Chondrocyte (in vitro differentiated cells): Measurements from ENCODE around the gene ANKRD6. TPM values are rescaled to one million over a fixed set of nuclear protein-coding genes. Genes with fewer than 3 reads are reported as not detected.

Experiments
- DNase-seq: peaks from one replicate; pipeline ENCODE4 v3.0.0; 2021; ENCODE audit warnings: mixed read lengths, low spot score
- H3K27ac Mint-ChIP-seq: one replicate; pipeline ENCODE4 v1.8.0; 2021; ENCODE audit warnings: mild to moderate bottlenecking, moderate library complexity, mixed read lengths; ENCODE audit not compliant: unreplicated experiment
- H3K27me3 Mint-ChIP-seq: 2 replicates; pipeline ENCODE4 v1.8.0; 2021; ENCODE audit warnings: low read depth, mixed read lengths
- H3K36me3 Mint-ChIP-seq: 2 replicates; pipeline ENCODE4 v1.8.0; 2021; ENCODE audit warnings: low read depth, mixed read lengths
- H3K4me1 Mint-ChIP-seq: 2 replicates; pipeline ENCODE4 v1.8.0; 2021; ENCODE audit warnings: low read depth, mild to moderate bottlenecking, mixed read lengths
- H3K4me3 Mint-ChIP-seq: one replicate; pipeline ENCODE4 v1.8.0; 2021; ENCODE audit warnings: mild to moderate bottlenecking, moderate library complexity, mixed read lengths; ENCODE audit not compliant: unreplicated experiment
- H3K9me3 Mint-ChIP-seq: 2 replicates; pipeline ENCODE4 v1.8.0; 2021; ENCODE audit warnings: low read depth, mixed read lengths
- total RNA-seq: library from RNA; stranded (reverse); gene quantifications from 3 replicates; pipeline ENCODE4 v1.2.1, GENCODE V29; 2021
- TF ChIP-seq, protein P1 (sequence below): fragments of 200-600 bp; sonication (generic); IDR thresholded peaks from 2 replicates; pipeline ENCODE4 v1.5.0; 2021; ENCODE audit warnings: antibody characterized with exemption, mild to moderate bottlenecking, moderate library complexity

The ANKRD6 gene
- total RNA-seq, 1 donor from 2014 or later: 31.3 TPM

DNA sequence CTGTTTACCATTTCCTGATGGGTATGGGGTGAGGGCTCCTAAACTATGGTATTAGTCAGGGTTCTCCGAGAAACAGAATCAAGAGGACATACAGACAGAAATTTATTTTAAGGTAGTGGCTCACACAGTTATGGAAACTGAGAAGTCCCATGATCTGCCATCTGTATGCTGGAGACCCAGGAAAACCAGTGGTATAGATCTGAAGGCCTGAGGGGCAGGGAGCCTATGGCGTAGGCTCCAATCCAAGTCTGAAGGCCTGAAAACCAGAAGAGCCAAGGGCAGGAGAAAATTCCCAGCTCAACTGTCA is 93.6 kb downstream of the ANKRD6 start:
- no peak for DNase-seq
- peaks cover 3% of the 10 kb centered on the region for H3K36me3 Mint-ChIP-seq
- H3K27me3 Mint-ChIP-seq: no peaks in the 10 kb centered on the region
- H3K4me3 Mint-ChIP-seq: no peak overlapping the region
- peaks cover 17% of the 10 kb centered on the region for H3K4me1 Mint-ChIP-seq
- H3K9me3 Mint-ChIP-seq: no peaks in the 10 kb centered on the region
- H3K27ac Mint-ChIP-seq: no peak overlapping the region
- TF ChIP-seq, protein P1, sequence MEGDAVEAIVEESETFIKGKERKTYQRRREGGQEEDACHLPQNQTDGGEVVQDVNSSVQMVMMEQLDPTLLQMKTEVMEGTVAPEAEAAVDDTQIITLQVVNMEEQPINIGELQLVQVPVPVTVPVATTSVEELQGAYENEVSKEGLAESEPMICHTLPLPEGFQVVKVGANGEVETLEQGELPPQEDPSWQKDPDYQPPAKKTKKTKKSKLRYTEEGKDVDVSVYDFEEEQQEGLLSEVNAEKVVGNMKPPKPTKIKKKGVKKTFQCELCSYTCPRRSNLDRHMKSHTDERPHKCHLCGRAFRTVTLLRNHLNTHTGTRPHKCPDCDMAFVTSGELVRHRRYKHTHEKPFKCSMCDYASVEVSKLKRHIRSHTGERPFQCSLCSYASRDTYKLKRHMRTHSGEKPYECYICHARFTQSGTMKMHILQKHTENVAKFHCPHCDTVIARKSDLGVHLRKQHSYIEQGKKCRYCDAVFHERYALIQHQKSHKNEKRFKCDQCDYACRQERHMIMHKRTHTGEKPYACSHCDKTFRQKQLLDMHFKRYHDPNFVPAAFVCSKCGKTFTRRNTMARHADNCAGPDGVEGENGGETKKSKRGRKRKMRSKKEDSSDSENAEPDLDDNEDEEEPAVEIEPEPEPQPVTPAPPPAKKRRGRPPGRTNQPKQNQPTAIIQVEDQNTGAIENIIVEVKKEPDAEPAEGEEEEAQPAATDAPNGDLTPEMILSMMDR: no peak

DNA sequence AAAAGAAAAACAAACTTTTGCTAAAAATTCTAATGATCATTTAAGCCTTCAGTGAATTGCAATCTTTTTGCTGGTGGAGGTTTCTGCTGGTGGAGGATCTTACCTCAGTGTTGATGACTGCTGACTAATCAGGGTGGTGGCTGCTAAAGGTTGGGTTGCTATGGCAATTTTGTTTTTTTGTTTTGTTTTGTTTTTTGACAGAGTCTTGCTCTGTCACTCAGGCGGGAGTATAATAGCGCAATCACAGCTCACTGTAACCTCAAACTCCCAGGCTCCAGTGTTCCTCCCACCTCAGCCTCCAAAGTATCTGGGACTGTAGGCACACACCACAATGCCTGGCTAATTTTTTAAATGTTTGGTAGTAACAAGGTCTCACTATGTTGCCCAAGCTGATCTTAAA is 94.7 kb downstream of the ANKRD6 start:
- H3K9me3 Mint-ChIP-seq: no peaks in the 10 kb centered on the region
- H3K4me3 Mint-ChIP-seq: no peak overlapping the region
- H3K27ac Mint-ChIP-seq: no peak overlapping the region
- peaks cover 17% of the 10 kb centered on the region for H3K4me1 Mint-ChIP-seq
- DNase-seq: no peak
- peaks cover 6% of the 10 kb centered on the region for H3K36me3 Mint-ChIP-seq
- H3K27me3 Mint-ChIP-seq: no peaks in the 10 kb centered on the region
- TF ChIP-seq, protein P1: no peak

GRCh38 chr6:89528866-89529265 is 95.9 kb downstream of the ANKRD6 start:
- no peaks in the 10 kb centered on the region for H3K9me3 Mint-ChIP-seq
- no peak for DNase-seq
- no peaks in the 10 kb centered on the region for H3K27me3 Mint-ChIP-seq
- no peak overlapping the region for H3K4me3 Mint-ChIP-seq
- H3K36me3 Mint-ChIP-seq: peaks cover 6% of the 10 kb centered on the region
- TF ChIP-seq, protein P1: no peak
- no peak overlapping the region for H3K27ac Mint-ChIP-seq
- peaks cover 17% of the 10 kb centered on the region for H3K4me1 Mint-ChIP-seq

- H3K4me1 Mint-ChIP-seq: peaks cover 9% of the 10 kb centered on the region
These were observed 98.0 kb downstream of the ANKRD6 start for GRCh38 chr6:89530982-89531381.

GRCh38 chr6:89536231-89536630 is 103.3 kb downstream of the ANKRD6 start:
- no peak overlapping the region for H3K27ac Mint-ChIP-seq
- H3K27me3 Mint-ChIP-seq: no peaks in the 10 kb centered on the region
- no peak for DNase-seq
- H3K9me3 Mint-ChIP-seq: no peaks in the 10 kb centered on the region
- TF ChIP-seq, protein P1: peak; percentile 26
- peaks cover 3% of the 10 kb centered on the region for H3K36me3 Mint-ChIP-seq
- no peaks in the 10 kb centered on the region for H3K4me1 Mint-ChIP-seq
- H3K4me3 Mint-ChIP-seq: no peak overlapping the region

More at GRCh38 chr6:89530982-89531381, 98.0 kb downstream of the ANKRD6 start:
- no peak for DNase-seq
- TF ChIP-seq, protein P1: no peak
- H3K9me3 Mint-ChIP-seq: no peaks in the 10 kb centered on the region
- H3K27me3 Mint-ChIP-seq: no peaks in the 10 kb centered on the region
- peaks cover 6% of the 10 kb centered on the region for H3K36me3 Mint-ChIP-seq
- no peak overlapping the region for H3K4me3 Mint-ChIP-seq
- no peak overlapping the region for H3K27ac Mint-ChIP-seq
